GM18499 (cell line): ENCODE measurements around the gene TSN.

Experiments
- ATAC-seq: cut with Tn5 transposase; IDR thresholded peaks from one replicate; pipeline ENCODE4 v1.9.1; 2021; ENCODE audit warnings: moderate number of reproducible peaks; ENCODE audit not compliant: insufficient read depth, unreplicated experiment

TSN gene

GRCh38 chr2:121741450-121741849, 14.0 kb upstream of the TSN start:
- no peak for ATAC-seq

- ATAC-seq: no peak
Observed at GRCh38 chr2:121746071-121746578, 9.3 kb upstream of the TSN start.

- ATAC-seq: no peak
Observed at GRCh38 chr2:121748202-121748601, 7.2 kb upstream of the TSN start.

- no peak for ATAC-seq
Observed at GRCh38 chr2:121754851-121755236, 607 bp upstream of the TSN start.

- no peak for ATAC-seq
Observed at GRCh38 chr2:121764681-121765228, 9.3 kb downstream of the TSN start.

GRCh38 chr2:121766624-121767023, 11.2 kb downstream of the TSN start:
- ATAC-seq: no peak

GRCh38 chr2:121768143-121768755, 12.8 kb downstream of the TSN start:
- ATAC-seq: no peak

GRCh38 chr2:121771976-121772742, 16.7 kb downstream of the TSN start:
- no peak for ATAC-seq

GRCh38 chr2:121774235-121774634, 18.8 kb downstream of the TSN start:
- ATAC-seq: no peak

- ATAC-seq: no peak
Observed at GRCh38 chr2:121776361-121776760, 20.9 kb downstream of the TSN start.

GRCh38 chr2:121776885-121777698, 21.6 kb downstream of the TSN start:
- no peak for ATAC-seq

- ATAC-seq: no peak
Observed at GRCh38 chr2:121777699-121778058, 22.2 kb downstream of the TSN start.

GRCh38 chr2:121778741-121779487, 23.5 kb downstream of the TSN start:
- ATAC-seq: no peak

GRCh38 chr2:121783180-121783579, 27.7 kb downstream of the TSN start:
- no peak for ATAC-seq

GRCh38 chr2:121788685-121789084, 33.2 kb downstream of the TSN start:
- no peak for ATAC-seq

- no peak for ATAC-seq
Observed at GRCh38 chr2:121790276-121790956, 35.0 kb downstream of the TSN start.

- ATAC-seq: no peak
Observed at GRCh38 chr2:121791290-121791689, 35.8 kb downstream of the TSN start.

- ATAC-seq: no peak
Observed at GRCh38 chr2:121791801-121792221, 36.4 kb downstream of the TSN start.

GRCh38 chr2:121793816-121794215, 38.4 kb downstream of the TSN start:
- no peak for ATAC-seq

GRCh38 chr2:121794233-121794632, 38.8 kb downstream of the TSN start:
- ATAC-seq: no peak
